ENCODE results near the gene KAZN.

- TF ChIP-seq CTCF (IDR thresholded peaks at IDR 0.05) = no peak
- no peak for TF ChIP-seq POLR2A (IDR thresholded peaks at IDR 0.05)
These were observed 167.3 kb downstream of the KAZN start for GRCh38 chr1:14765773-14766172.

Data from body of pancreas (tissue), 4 donors.